ENCODE results near the gene RTEL1.

The RTEL1 gene

GRCh38 chr20:63737945-63738686 is 80.0 kb downstream of the RTEL1 start:
- Histone ChIP-seq H3K9me2 (replicated peaks; ENCODE audit: control insufficient read depth, low read length) (no peaks in the 10 kb centered on the region), H3K36me3 (ENCODE audit: control insufficient read depth, low read length) (peaks cover 18% of the 10 kb centered on the region; the same call in 1 of the 2 replicates), H3K4me3 (ENCODE audit: low read length) (no peak overlapping the region; the same call in 1 of the 2 replicates), H3F3A (ENCODE audit: control insufficient read depth, insufficient read depth) (no peaks in the 10 kb centered on the region), H3K9me3 (ENCODE audit: control insufficient read depth, insufficient read depth, low read length) (no peaks in the 10 kb centered on the region), H3K4me2 (ENCODE audit: low read length) (peak overlapping the region; percentile 43), H3K27me3 (ENCODE audit: control insufficient read depth, low read length) (no peaks in the 10 kb centered on the region), H3K27ac (ENCODE audit: low read depth, low read length) (no peak overlapping the region), H3K4me1 (ENCODE audit: control insufficient read depth, low read length) (peaks cover 42% of the 10 kb centered on the region), H3K79me2 (ENCODE audit: control insufficient read depth, low read length) (peaks cover 2% of the 10 kb centered on the region; the same call in 1 of the 2 replicates), H4K20me1 (ENCODE audit: control insufficient read depth, insufficient read depth, low read depth, low read length) (no peaks in the 10 kb centered on the region)
- no peak for TF ChIP-seq CTCF (IDR thresholded peaks at IDR 0.05; ENCODE audit: low read depth, low read length, poor library complexity, severe bottlenecking)
- TF ChIP-seq EZH2phosphoT487 (IDR thresholded peaks at IDR 0.05; ENCODE audit: borderline replicate concordance, low read length): no peak

DNA sequence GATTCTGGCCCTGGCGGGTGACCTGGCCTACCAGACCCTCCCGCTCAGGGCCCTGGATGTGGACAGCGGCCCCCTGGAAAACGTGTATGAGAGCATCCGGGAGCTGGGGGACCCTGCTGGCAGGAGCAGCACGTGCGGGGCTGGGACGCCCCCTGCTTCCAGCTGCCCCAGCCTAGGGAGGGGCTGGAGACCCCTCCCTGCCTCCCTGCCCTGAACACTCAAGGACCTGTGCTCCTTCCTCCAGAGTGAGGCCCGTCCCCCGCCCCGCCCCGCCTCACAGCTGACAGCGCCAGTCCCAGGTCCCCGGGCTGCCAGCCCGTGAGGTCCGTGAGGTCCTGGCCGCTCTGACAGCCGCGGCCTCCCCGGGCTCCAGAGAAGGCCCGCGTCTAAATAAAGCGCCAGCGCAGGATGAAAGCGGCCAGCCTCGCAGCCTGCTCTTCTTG is 80.6 kb downstream of the RTEL1 start:
- Histone ChIP-seq H3K27me3 (ENCODE audit: control insufficient read depth, low read length) (no peaks in the 10 kb centered on the region), H3K4me3 (ENCODE audit: low read length) (0 out of 2 replicates have a peak overlapping the region, but pooled peaks have one; percentile 66), H3K4me1 (ENCODE audit: control insufficient read depth, low read length) (peaks cover 42% of the 10 kb centered on the region), H3F3A (ENCODE audit: control insufficient read depth, insufficient read depth) (0 out of 2 replicates have a peak, but pooled peaks cover under 1% of the 10 kb centered on the region), H4K20me1 (ENCODE audit: control insufficient read depth, insufficient read depth, low read depth, low read length) (no peaks in the 10 kb centered on the region), H3K79me2 (ENCODE audit: control insufficient read depth, low read length) (no peaks in the 10 kb centered on the region), H3K4me2 (ENCODE audit: low read length) (peak overlapping the region; percentile 67), H3K9me2 (replicated peaks; ENCODE audit: control insufficient read depth, low read length) (no peaks in the 10 kb centered on the region), H3K27ac (ENCODE audit: low read depth, low read length) (no peak overlapping the region), H3K9me3 (ENCODE audit: control insufficient read depth, insufficient read depth, low read length) (no peaks in the 10 kb centered on the region), H3K36me3 (ENCODE audit: control insufficient read depth, low read length) (peaks cover 12% of the 10 kb centered on the region; the same call in 1 of the 2 replicates)
- no peak for TF ChIP-seq EZH2phosphoT487 (IDR thresholded peaks at IDR 0.05; ENCODE audit: borderline replicate concordance, low read length)
- TF ChIP-seq CTCF (IDR thresholded peaks at IDR 0.05; ENCODE audit: low read depth, low read length, poor library complexity, severe bottlenecking): no peak

GRCh38 chr20:63739130-63740069 is 81.3 kb downstream of the RTEL1 start, which contains the start of gene SLC2A4RG:
SLC2A4RG (plus strand) TSS chr20:63739776; CDS start chr20:63739913, 137 bp downstream.
- Histone ChIP-seq H3K27me3 (ENCODE audit: control insufficient read depth, low read length) (no peaks in the 10 kb centered on the region), H3K4me1 (ENCODE audit: control insufficient read depth, low read length) (peaks cover 42% of the 10 kb centered on the region), H3F3A (ENCODE audit: control insufficient read depth, insufficient read depth) (0 out of 2 replicates have a peak, but pooled peaks cover 4% of the 10 kb centered on the region), H3K27ac (ENCODE audit: low read depth, low read length) (no peak within 1 kb of the TSS), H3K4me3 (ENCODE audit: low read length) (peak within 1 kb of the TSS; percentile 66), H3K36me3 (ENCODE audit: control insufficient read depth, low read length) (0 out of 2 replicates have a peak, but pooled peaks cover 8% of the 10 kb centered on the region), H3K9me3 (ENCODE audit: control insufficient read depth, insufficient read depth, low read length) (no peaks in the 10 kb centered on the region), H3K4me2 (ENCODE audit: low read length) (peak within 1 kb of the TSS; percentile 67), H4K20me1 (ENCODE audit: control insufficient read depth, insufficient read depth, low read depth, low read length) (no peaks in the 10 kb centered on the region), H3K9me2 (replicated peaks; ENCODE audit: control insufficient read depth, low read length) (no peaks in the 10 kb centered on the region), H3K79me2 (ENCODE audit: control insufficient read depth, low read length) (no peaks in the 10 kb centered on the region)
- TF ChIP-seq EZH2phosphoT487 (IDR thresholded peaks at IDR 0.05; ENCODE audit: borderline replicate concordance, low read length) (no peak), CTCF (IDR thresholded peaks at IDR 0.05; ENCODE audit: low read depth, low read length, poor library complexity, severe bottlenecking) (no peak)

All from DOHH2 (cell line).